K562 (cell line): ENCODE data around the gene RNASEH2A. TPM values are rescaled to one million over a fixed set of nuclear protein-coding genes. Genes with fewer than 3 reads are reported as not detected.

Source experiments
- BHLHE40 ChIP-seq: IDR thresholded peaks from 2 replicates; pipeline ENCODE4 v1.6.1; 2011; ENCODE audit warnings: low read length, improper control_type of control experiment
- CBFA2T2 ChIP-seq: fragments of 450-650 bp; conservative IDR thresholded peaks from 2 replicates; pipeline ENCODE4 v1.6.1; 2017; ENCODE audit warnings: mild to moderate bottlenecking
- DPF2 ChIP-seq: fragments of 450-650 bp; IDR thresholded peaks from 2 replicates; pipeline ENCODE4 v1.6.1; 2016
- FOXK2 ChIP-seq, 2 experiments: fragments of 450-650 bp; IDR thresholded peaks in 1 of 2; conservative IDR thresholded peaks in 1 of 2; 2 replicates each; pipeline ENCODE4 v1.6.1; 2016; ENCODE audit warnings: low read depth in 2 of 2, mild to moderate bottlenecking in 1 of 2
- HCFC1 ChIP-seq: IDR thresholded peaks from 2 replicates; pipeline ENCODE4 v1.6.1; 2012; ENCODE audit warnings: low read depth, low read length, improper control_type of control experiment
- KLF1 ChIP-seq: fragments of 450-650 bp; IDR thresholded peaks from 2 replicates; pipeline ENCODE4 v1.6.1; 2016; ENCODE audit warnings: missing genetic modification characterization, missing compliant biosample characterization
- RBFOX2 ChIP-seq: fragments of 200-400 bp; formaldehyde crosslinking; IDR thresholded peaks from 2 replicates; pipeline ENCODE4 v1.6.1; 2017; ENCODE audit warnings: low read depth, mild to moderate bottlenecking, low read length, moderate library complexity
- RBM15 ChIP-seq: fragments of 200-400 bp; formaldehyde crosslinking; IDR thresholded peaks from 2 replicates; pipeline ENCODE4 v1.6.1; 2018; ENCODE audit warnings: mild to moderate bottlenecking, low read length, moderate library complexity; ENCODE audit not compliant: insufficient read depth
- ZBED1 ChIP-seq: IDR thresholded peaks from 2 replicates; pipeline ENCODE4 v1.6.1; 2014
- ZEB2 ChIP-seq: fragments of 450-650 bp; IDR thresholded peaks from 2 replicates; pipeline ENCODE4 v1.6.1; 2016
- ZNF124 ChIP-seq: sonication (generic); formaldehyde crosslinking; IDR thresholded peaks from 2 replicates; pipeline ENCODE4 v1.8.1; 2022; ENCODE audit warnings: missing genetic modification reagents
- ZNF24 ChIP-seq: fragments of 450-650 bp; IDR thresholded peaks from 2 replicates; pipeline ENCODE4 v1.6.1; 2016
- ZNF507 ChIP-seq: conservative IDR thresholded peaks from 2 replicates; pipeline ENCODE4 v1.6.1; 2017; ENCODE audit warnings: missing genetic modification characterization, missing compliant biosample characterization
- ZNF589 ChIP-seq: fragments of 200-800 bp; sonication (Bioruptor generic); IDR thresholded peaks from 2 replicates; pipeline ENCODE4 v1.6.1; 2016; ENCODE audit warnings: low read depth, missing genetic modification characterization, missing compliant biosample characterization
- ZNF830 ChIP-seq: fragments of 250-450 bp; sonication (Bioruptor Pico); IDR thresholded peaks from 2 replicates; pipeline ENCODE4 v1.5.0; 2021; ENCODE audit warnings: mild to moderate bottlenecking
- polyA plus RNA-seq, 8 experiments: library from polyadenylated mRNA; depleted of rRNA in 4 of 8; stranded (reverse) in 5 of 8; unstranded in 3 of 8; fragments of >200 nt; fragmentation: Nextera tagmentation in 2 of 8; fragmentation: Illumina TruSeq in 1 of 8; extraction: Ambion mirVana in 2 of 8; extraction: Trizol in 1 of 8; gene quantifications; 2 replicates each; pipeline versions ENCODE4 v1.2.1 to v1.2.3, GENCODE V29; 2011 to 2014; ENCODE audit warnings: inconsistent platforms in 1 of 8, missing spikeins in 1 of 8
- total RNA-seq, 7 experiments: library from RNA; depleted of rRNA in 6 of 7; stranded (reverse); fragments of >200 nt in 6 of 7; fragmentation: Illumina TruSeq in 2 of 7; extraction: Trizol in 2 of 7; gene quantifications; 2 replicates each; pipeline versions ENCODE4 v1.2.1 to v1.2.3, GENCODE V29; 2011 to 2021; ENCODE audit warnings: low replicate concordance in 1 of 7
- TF ChIP-seq, protein P1 (sequence below): sonication (generic); formaldehyde crosslinking; IDR thresholded peaks from 2 replicates; pipeline ENCODE4 v1.8.1; 2022; ENCODE audit warnings: missing genetic modification reagents
- TF ChIP-seq, protein P2 (sequence below): fragments of 450-650 bp; formaldehyde crosslinking; IDR thresholded peaks from 2 replicates; pipeline ENCODE4 v1.4.0; 2022; ENCODE audit warnings: missing genetic modification characterization
- TF ChIP-seq, protein P3 (sequence below): sonication (generic); formaldehyde crosslinking; IDR thresholded peaks from 2 replicates; pipeline ENCODE4 v1.8.0; 2022; ENCODE audit warnings: mild to moderate bottlenecking, missing genetic modification reagents
- TF ChIP-seq, protein P4 (sequence below): fragments of 250-450 bp; sonication (Bioruptor Pico); IDR thresholded peaks from 2 replicates; pipeline ENCODE4 v1.4.0; 2020; ENCODE audit warnings: mild to moderate bottlenecking, moderate library complexity
- TF ChIP-seq, protein P5 (sequence below), 2 experiments: IDR thresholded peaks; 2 replicates each; pipeline ENCODE4 v1.6.1; 2011; ENCODE audit warnings: borderline replicate concordance in 1 of 2, control low read depth in 1 of 2, low read depth in 1 of 2, low read length in 1 of 2, mild to moderate bottlenecking in 1 of 2, mixed read lengths in 1 of 2, moderate library complexity in 1 of 2; ENCODE audit not compliant: insufficient read depth in 1 of 2, insufficient read length in 1 of 2, poor library complexity in 1 of 2, severe bottlenecking in 1 of 2; ENCODE audit errors: extremely low read depth in 1 of 2

RNASEH2A gene
- total and polyA plus RNA-seq, 9 of the 15 experiments (the other 6 are each of a cell fraction or from before 2014, with no cell fraction given), result 22.3 to 78.0 (median 61.7) TPM

DNA sequence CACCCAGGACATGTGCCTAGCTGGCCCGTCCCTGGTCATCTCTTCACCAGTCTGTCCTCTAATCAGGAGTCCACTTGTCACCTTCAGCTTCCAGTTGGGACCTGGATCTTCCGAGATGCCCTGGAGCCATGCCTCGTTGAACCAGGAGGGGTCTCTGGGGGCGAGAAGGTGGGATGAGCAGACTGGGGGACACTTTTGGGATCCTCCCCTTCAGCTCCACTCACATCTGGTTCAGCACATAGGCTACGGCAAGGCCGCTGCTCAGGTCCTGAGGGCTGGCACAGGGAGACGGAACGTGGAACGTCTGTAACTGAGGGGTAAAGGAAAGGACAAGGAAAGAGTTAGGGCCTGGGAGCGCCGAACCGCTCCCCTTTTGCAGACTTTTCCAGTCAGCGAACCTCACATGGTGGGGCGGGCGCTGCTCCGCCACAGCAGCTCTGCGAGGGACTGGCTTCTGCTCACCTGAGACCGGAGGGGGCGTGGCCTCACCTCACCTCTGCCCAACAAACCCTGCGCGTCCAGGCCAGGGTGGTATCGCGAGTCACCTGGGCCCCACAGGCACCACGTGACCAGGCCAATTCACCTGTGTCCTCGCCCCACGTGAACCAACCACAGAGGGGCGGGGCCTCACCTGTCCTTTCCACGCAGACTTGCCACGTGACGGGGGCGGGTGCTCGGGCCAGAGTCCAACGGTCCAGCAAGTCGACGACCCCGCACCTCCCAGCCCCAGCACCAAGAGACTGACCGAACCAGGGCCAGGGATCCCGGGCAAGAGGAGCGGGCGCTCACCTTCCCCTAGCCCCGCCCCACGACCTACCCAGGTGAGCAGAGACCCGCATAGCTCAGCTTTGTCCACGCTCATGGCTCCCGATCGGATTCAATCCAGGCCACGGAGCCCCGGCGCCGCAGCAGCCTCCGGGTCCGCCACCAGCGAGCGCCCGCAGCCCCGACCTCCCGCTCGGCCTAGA lies 31.5 kb upstream of the RNASEH2A start, which contains the start of gene HOOK2 (continued):
- TF ChIP-seq, protein P1, sequence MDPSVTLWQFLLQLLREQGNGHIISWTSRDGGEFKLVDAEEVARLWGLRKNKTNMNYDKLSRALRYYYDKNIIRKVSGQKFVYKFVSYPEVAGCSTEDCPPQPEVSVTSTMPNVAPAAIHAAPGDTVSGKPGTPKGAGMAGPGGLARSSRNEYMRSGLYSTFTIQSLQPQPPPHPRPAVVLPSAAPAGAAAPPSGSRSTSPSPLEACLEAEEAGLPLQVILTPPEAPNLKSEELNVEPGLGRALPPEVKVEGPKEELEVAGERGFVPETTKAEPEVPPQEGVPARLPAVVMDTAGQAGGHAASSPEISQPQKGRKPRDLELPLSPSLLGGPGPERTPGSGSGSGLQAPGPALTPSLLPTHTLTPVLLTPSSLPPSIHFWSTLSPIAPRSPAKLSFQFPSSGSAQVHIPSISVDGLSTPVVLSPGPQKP (CRISPR knock-in tag), result no peak
- TF ChIP-seq KLF1 (tag) (no peak), ZNF589 (CRISPR knock-in tag) (no peak), ZBED1 (no peak; the same call in 1 of the 2 replicates), HCFC1 (no peak), ZNF124 (CRISPR knock-in tag) (0 out of 2 replicates have a peak, but pooled peaks have one; percentile 20), ZNF24 (no peak), ZEB2 (peak; percentile 83), RBFOX2 (peak; percentile 65), ZNF507 (tag) (no peak), RBM15 (no peak), DPF2 (no peak), CBFA2T2 (peak; percentile 62), FOXK2 (conservative IDR thresholded peaks at IDR 0.05 in 1 of 2, IDR thresholded peaks at IDR 0.05 in 1 of 2; ENCODE audit: low read depth in 2 of 2) (no peak), BHLHE40 (peak; percentile 27; the same call in 1 of the 2 replicates), ZNF830 (peak; percentile 77; the same call in 1 of the 2 replicates)
- TF ChIP-seq, protein P2, sequence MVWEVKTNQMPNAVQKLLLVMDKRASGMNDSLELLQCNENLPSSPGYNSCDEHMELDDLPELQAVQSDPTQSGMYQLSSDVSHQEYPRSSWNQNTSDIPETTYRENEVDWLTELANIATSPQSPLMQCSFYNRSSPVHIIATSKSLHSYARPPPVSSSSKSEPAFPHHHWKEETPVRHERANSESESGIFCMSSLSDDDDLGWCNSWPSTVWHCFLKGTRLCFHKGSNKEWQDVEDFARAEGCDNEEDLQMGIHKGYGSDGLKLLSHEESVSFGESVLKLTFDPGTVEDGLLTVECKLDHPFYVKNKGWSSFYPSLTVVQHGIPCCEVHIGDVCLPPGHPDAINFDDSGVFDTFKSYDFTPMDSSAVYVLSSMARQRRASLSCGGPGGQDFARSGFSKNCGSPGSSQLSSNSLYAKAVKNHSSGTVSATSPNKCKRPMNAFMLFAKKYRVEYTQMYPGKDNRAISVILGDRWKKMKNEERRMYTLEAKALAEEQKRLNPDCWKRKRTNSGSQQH (CRISPR knock-in tag), result 0 out of 2 replicates have a peak, but pooled peaks have one; percentile 61
- TF ChIP-seq, protein P3, sequence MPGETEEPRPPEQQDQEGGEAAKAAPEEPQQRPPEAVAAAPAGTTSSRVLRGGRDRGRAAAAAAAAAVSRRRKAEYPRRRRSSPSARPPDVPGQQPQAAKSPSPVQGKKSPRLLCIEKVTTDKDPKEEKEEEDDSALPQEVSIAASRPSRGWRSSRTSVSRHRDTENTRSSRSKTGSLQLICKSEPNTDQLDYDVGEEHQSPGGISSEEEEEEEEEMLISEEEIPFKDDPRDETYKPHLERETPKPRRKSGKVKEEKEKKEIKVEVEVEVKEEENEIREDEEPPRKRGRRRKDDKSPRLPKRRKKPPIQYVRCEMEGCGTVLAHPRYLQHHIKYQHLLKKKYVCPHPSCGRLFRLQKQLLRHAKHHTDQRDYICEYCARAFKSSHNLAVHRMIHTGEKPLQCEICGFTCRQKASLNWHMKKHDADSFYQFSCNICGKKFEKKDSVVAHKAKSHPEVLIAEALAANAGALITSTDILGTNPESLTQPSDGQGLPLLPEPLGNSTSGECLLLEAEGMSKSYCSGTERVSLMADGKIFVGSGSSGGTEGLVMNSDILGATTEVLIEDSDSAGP, result peak; percentile 45; the same call in 1 of the 2 replicates
- TF ChIP-seq, protein P4, sequence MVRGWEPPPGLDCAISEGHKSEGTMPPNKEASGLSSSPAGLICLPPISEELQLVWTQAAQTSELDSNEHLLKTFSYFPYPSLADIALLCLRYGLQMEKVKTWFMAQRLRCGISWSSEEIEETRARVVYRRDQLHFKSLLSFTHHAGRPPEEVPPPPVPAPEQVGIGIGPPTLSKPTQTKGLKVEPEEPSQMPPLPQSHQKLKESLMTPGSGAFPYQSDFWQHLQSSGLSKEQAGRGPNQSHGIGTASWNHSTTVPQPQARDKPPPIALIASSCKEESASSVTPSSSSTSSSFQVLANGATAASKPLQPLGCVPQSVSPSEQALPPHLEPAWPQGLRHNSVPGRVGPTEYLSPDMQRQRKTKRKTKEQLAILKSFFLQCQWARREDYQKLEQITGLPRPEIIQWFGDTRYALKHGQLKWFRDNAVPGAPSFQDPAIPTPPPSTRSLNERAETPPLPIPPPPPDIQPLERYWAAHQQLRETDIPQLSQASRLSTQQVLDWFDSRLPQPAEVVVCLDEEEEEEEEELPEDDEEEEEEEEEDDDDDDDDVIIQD (CRISPR knock-in tag), result peak; percentile 30; the same call in 1 of the 2 replicates
- TF ChIP-seq, protein P5, sequence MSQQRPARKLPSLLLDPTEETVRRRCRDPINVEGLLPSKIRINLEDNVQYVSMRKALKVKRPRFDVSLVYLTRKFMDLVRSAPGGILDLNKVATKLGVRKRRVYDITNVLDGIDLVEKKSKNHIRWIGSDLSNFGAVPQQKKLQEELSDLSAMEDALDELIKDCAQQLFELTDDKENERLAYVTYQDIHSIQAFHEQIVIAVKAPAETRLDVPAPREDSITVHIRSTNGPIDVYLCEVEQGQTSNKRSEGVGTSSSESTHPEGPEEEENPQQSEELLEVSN (IDR thresholded peaks at IDR 0.05; ENCODE audit: borderline replicate concordance in 1 of 2, extremely low read depth in 1 of 2, insufficient read depth in 1 of 2, insufficient read length in 1 of 2, low read depth in 1 of 2, low read length in 1 of 2, poor library complexity in 1 of 2, severe bottlenecking in 1 of 2), result peak; percentile 21 to 31
